Activated CD4-positive, alpha-beta T cell treated with anti-CD3 and anti-CD28 coated beads, Interleukin-2, Interleukin-4, amounts not matched to agents 100 ng/mL and 50 ng/mL, durations not matched to agents 16 hours and 8 hours (primary cell): ENCODE results near the gene TRIM60.
"Not testable (repeated sequence)": the region's sequence is repeated elsewhere in the genome, so short reads cannot be mapped to it uniquely, and the experiment has no call there.

Experiments
- DNase-seq: peaks from one replicate; pipeline ENCODE4 v3.0.0-alpha.2; 2020; ENCODE audit warnings: low spot score

The TRIM60 gene

DNA sequence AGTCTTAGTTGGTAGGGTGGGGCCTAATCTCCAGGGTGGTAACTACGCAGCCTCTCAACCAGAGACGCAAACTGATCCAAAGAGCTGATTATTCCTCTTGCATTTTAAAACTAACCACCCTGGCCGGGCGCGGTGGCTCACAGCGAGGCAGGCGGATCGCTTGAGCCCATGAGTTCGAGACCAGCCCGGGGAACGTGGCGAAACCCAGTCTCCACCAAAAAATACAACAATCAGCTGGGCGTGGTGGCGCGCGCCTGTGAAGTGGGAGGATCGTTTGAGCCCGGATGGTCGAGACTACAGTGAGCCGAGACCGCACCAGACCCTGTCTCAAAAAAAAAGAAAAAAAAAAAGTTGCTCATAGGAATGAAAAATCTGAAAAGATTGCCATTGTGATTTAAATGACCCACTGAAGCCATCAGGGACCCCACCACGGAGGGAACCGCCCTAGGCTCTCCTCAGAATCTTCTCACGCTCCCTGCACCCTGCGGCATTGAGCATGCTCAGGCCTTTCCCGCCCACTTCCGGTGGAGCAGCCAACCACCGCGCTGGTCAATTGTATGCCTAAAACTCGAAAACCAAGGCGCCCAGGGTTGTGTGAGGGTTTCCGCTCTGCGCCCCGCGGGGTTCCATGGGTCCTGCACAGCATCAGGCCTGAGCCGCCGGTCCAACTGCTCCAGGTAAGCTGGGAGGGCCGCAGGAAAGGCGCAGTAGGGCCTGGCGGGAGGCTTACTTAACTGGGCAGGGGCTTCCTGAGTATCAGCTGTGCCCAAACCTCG is at the start of gene TRIM60:
Gene TRIM60, plus strand, starts transcription at position 564 of the 776 bp plus-strand sequence. CDS start 8,074 bp downstream, outside the sequence.
- no peak for DNase-seq

DNA sequence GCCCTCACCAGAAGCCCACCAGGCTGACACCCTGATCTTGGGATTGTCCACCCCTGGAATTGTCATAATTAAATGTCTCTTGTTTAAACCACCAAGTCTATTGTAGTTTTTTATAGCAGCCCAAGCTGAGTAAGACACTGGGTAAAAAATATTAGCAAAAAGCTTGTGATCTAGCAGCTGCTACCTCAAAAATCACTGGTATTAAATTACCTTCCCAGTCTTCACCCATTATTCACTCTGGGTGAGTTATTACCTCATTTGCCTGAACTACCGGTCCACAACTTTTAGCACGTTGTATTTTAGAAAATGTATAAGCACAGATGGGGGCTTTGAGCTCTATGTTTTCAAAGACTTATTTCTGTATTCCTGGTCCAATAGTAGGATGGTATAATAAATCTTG is 42.3 kb upstream of the TRIM60 start:
- no peak for DNase-seq

DNA sequence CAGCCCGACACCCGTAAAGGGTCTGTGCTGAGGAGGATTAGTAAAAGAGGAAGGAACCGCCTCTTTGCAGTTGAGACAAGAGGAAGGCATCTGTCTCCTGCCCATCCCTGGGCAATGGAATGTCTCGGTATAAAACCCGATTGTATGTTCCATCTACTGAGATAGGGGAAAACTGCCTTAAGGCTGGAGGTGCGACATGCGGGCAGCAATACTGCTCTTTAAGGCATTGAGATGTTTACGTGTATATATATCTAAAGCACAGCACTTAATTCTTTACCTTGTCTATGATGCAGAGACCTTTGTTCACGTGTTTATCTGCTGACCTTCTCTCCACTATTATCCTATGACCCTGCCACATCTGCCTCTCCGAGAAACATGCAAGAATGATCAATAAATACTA is 41.0 kb upstream of the TRIM60 start:
- not testable (repeated sequence) for DNase-seq

DNA sequence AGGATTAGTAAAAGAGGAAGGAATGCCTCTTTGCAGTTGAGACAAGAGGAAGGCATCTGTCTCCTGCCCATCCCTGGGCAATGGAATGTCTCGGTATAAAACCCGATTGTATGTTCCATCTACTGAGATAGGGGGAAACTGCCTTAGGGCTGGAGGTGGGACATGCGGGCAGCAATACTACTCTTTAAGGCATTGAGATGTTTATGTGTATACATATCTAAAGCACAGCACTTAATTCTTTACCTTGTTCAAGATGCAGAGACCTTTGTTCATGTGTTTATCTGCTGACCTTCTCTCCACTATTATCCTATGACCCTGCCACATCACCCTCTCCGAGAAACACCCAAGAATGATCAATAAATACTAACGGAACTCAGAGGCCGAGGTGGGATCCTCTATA is 35.7 kb upstream of the TRIM60 start:
- DNase-seq = not testable (repeated sequence)

DNA sequence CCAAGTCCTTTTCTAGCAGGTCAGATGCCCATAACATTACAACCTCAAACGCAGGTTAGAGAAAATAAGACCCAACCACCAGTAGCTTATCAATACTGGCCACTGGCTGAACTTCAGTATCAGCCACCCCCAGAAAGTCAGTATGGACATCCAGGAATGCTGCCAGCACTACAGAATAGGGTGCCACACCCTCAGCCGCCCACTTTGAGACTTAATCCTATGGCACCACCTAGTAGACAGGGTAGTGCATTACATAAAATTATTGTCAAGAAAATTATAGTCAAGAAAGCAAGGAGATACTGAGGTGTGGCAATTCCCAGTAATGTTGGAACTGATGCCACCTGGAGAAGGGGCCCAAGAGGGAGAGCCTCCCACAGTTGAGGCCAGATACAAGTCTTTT is 34.5 kb upstream of the TRIM60 start:
- no peak for DNase-seq

DNA sequence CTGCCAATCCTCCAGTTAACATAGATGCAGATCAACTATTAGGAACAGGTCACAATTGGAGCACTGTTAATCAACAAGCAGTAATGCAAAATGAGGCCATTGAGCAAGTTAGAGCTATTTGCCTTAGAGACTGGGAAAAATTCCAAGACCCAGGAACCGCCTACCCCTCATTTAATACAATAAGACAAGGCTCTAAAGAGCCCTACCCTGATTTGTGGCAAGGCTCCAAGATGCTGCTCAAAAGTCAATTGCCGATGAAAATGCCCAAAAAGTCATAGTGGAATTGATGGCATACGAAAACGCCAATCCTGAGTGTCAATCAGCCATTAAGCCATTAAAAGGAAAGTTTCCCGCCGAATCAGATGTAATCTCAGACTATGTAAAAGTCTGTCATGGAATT is 33.9 kb upstream of the TRIM60 start:
- no peak for DNase-seq

DNA sequence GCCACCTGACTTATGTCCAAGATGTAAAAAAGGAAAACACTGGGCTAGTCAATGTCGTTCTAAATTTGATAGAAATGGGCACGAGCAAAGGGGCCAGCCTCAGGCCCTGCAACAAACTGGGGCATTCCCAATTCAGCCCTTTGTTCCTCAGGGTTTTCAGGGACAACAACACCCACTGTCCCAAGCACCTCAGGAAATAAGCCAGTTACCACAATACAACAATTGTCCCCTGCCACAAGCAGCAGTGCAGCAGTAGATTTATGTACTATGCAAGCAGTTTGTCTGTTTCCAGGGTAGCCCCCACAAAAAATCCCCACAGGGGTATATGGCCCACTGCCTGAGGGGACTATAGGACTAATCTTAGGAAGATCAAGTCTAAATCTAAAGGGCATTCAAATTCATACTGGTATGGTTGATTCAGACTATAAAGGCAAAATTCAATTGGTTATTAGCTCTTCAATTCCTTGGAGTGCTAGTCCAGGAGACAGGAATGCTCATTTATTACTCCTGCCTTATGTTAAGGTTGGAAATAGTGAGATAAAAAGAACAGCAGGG is 33.2 kb upstream of the TRIM60 start:
- not testable (repeated sequence) for DNase-seq

DNA sequence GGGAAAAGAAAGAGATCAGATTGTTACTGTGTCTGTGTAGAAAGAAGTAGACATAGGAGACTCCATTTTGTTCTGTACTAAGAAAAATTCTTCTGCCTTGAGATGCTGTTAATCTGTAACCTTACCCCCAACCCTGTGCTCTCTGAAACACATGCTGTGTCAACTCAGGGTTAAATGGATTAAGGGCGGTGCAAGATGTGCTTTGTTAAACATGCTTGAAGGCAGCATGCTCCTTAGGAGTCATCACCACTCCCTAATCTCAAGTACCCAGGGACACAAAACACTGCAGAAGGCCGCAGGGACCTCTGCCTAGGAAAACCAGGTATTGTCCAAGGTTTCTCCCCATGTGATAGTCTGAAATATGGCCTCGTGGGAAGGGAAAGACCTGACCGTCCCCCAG is 29.8 kb upstream of the TRIM60 start:
- not testable (repeated sequence) for DNase-seq

DNA sequence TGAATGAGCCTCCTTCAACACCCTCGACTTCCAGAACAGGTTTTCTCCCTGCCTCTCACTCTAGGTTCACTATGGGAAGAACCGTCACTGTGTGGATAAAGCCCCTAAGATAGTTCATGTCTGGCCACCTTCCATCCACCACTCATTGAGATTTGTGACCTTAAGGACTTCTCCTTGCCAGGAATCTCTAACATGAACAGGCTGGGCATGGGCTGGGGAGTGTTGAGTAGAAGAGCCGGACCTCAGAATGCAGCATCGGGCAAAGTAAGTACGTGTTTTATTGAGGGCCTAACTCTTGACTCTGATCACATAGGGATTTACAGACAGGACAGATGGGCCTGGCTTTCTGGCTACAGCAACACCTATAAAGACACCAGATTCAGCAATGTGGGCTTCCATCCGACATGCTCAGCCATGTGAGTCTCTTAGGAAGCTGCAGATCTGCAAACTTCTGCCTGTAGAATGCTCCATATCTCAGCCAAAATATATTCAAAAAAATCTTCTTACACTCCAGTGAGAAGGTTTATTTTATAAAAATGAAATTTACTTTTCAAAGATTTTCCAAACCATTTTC is 26.4 kb upstream of the TRIM60 start:
- DNase-seq = no peak

DNA sequence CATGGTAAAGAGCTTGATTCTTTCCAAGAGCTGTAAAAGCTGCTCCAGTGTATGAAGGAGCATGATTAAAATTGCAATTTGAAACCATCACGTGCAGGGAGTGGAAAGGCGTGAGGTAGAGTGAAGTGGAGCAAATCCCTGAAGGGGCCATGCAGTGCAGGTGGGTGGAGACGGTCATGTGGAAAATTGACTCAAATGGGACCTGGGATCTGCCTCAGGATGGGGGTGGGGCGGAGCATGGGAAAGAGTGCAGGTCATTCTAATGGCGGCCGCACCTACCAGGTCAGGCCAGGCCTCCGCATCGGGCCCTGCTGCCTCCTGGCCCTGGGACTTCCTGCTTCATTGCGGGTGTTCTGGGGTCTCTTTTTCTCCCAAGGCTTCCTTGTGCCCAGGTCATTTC is 25.3 kb upstream of the TRIM60 start:
- DNase-seq = no peak

DNA sequence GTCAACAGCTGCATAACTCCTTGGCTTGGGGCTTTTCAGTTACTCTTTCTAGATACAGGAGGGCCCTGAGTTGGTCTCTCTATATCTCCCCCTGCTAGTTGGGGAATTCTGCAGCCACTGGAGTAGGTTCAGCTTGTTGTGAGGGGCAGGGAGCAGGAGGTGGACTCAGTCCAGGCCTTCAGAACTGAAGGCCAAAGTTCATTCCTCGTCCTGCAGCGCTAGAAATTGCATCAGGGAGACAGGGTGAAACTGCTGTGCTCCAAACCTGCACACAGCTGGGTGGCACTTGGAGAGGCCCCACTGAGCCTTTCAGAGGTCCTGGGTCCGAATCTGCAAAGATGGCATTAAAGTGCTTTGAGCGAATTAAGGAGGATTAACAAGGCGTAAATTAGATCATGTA is 24.9 kb upstream of the TRIM60 start:
- DNase-seq = no peak

DNA sequence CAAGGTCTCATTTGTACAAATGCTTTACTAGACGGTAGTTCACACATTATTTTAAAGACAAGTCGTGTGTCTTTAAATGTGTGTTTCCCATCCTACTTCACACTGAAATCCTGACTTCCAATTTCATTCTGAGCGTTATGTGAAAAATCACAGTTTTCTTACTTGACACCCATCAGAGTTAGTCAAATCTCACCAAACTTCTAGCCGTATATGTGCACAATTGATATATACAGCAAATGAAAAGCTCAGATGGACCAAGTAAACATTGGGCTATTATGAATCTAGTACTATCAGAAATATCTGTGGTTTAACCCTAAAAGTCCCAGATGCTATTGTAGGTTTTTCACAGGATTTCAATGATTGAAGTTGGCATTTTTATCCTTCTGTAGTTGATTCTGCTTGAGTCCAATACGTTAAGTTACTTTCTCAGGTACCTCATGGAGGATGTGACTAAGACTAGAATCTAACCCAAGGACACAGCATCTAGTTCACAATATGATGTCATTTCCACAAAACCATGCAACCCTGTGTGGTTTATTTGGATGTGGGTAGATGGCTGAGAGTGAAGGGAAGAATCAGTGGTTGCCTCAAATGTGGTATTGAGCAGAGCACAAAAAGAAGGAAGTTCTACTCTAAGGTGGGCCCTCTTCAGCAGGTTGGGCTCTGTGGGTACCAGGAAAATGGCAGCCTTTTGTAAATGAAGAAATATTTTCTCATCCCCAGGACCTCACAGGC is 22.1 kb upstream of the TRIM60 start:
- DNase-seq = peak; percentile 72

DNA sequence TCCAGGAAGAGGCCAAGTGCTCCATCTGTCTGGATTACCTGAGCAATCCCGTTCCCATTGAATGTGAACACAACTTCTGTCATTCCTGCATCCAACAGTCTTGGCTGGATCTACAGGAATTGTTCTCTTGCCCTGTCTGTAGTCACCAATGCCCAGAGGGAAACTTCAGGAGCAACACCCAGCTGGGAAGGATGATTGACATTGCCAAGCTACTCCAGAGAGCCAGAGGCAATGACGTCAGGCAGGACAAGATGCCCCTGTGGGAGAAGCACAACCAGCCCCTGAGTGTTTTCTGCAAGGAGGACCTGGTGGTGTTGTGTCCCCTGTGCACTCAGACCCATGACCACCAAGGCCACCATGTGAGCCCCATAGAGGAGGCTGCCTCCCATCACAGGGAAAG is 21.3 kb upstream of the TRIM60 start:
- DNase-seq = no peak

DNA sequence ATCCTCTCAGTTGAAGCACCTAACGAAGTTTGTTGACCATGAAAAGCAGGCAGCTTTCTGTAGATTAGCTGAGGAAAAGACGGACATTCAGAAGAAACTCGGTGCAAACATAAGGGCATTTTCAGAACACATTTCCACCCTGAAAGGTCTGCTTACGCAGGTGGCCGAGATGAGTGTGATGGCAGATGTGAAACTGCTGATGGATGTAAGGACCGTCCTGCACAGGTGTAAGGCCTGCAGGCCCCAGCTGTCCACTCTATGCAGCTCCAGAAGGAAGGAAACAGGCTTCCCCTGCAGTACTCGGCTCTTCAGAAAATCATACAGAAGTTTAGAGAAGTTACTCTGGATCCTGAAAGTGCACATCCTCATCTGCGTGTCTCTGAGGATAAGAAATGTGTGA is 20.8 kb upstream of the TRIM60 start:
- DNase-seq = no peak

DNA sequence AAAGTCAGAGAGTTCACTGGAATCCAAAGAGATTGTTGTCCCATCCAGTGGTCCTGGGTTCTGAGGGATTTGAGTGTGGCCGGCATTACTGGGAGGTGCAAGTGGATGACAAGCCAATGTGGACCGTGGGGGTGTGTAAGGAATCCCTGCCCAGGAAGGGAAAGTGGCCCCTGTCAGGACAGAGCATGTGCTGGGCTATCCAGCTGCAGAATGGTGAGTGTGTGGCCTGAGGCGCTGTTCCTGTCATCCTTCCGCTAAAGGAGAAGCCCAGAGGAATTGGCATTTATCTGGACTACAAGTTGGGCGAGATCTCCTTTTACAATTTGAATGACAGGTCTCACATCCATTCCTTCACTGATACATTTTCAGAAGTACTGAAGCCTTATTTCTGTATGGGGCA is 20.4 kb upstream of the TRIM60 start:
- no peak for DNase-seq

DNA sequence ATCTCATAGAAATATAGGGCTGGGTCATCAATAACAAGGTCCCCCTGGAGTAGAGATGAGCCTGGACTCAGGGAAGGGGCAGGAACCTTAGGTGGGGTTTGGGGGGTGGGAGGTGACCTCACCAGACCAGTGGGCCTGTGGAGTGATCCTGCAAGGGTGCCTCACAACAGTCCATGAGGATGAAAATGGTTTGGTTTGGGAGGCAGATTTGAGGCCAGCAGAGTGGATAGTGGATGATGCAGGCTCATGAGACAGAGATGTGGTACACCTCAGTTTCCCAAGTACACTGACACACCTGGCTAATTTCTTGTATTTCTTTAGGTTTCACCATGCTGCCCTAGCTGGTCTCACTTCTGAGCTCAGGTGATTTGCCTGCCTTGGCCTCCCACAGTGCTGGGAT is 18.1 kb upstream of the TRIM60 start:
- no peak for DNase-seq

DNA sequence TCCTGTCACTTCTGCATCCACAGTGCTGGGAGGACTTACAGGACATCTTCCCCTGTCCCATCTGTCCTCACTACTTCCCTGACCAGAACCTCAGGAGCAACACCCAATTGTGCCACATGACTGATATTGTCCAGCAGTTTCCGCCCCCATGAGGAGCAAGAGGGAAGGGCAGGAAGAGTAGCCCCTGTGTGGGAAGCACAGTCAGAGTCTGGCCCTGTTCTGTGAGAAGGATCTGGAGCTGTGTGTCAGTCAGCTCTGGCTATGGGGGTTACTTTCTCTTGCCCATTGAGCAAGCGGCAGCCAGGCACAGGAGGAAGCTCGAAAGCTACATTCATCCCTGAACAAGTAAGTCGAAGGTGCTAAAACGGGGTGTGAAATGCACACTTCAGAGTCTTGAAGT is 14.8 kb upstream of the TRIM60 start:
- DNase-seq = peak; percentile 14

DNA sequence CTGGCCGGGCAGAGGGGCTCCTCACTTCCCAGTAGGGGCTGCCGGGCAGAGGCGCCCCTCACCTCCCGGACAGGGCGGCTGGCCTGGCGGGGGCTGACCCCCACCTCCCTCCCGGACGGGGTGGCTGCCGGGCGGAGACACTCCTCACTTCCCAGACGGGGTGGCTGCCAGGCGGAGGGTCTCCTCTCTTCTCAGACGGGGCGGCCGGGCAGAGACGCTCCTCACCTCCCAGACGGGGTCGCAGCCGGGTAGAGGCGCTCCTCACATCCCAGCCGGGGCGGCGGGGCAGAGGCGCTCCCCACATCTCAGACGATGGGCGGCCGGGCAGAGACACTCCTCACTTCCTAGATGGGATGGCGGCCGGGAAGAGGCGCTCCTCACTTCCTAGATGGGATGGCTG is 11.8 kb upstream of the TRIM60 start:
- not testable (repeated sequence) for DNase-seq

DNA sequence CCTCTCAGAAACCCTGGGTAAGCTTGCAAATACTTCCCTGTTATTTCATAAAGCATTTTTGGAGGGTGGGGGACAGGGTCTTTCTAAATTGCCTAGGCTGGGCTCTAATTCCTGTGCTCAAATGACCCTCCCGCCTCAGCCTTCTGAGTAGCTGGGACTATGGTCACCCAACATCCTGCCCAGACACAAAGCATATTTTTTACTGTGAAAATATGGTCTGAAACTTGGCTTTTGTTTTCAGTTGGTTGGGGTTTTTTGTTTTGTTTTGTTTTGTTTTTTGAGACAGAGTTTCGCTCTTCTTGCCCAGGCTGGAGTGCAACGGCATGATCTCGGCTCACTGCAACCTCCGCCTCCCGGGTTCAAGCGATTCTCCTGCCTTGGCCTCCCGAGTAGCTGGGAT is 6.0 kb upstream of the TRIM60 start:
- not testable (repeated sequence) for DNase-seq

DNA sequence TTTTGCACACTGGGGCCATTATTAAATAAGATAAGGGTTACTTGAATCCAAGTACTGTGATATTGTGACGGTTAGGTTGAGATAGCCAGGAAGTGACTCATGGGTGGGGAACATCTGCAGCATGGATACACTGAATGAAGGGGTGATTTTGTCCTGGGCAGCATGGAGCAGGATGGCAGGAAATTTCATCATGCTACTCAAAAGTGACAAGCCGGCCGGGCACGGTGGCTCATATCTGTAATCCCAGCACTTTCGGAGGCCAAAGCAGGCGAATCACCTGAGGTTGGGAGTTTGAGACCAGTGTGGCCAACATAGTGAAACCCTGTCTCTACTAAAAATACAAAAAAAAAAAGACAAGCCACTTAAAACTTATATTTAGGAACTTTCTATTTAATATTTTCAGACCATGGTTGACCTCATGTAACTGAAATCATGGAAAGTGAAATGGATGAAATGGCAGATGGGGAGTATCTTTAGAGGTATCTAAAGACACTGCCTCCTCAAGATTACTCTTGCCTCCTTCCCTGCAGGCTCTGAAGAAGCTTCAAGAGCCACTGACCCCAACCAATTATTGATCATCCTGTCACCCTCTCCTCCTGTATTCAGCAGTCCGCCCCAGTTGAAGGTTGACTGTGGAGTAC is 3.9 kb upstream of the TRIM60 start:
- no peak for DNase-seq

DNA sequence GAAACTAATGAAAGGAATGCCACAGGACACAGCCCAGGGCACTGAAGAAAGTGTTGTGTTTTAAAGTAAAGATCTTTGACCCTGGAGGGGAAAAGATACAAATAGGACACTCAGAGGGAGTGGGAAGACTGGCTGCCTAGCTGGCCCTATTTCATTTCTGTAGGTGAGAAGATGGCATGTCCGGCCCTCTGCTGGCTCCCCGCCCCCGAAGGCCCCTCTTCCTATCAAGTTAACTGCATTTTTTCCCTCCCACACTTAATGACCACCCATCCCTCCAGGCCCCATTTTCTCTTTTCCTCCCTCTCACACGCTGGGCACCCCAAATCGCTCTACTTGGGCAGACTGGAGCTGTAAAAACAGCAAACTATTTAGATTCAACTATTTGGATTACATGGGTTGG is 16.4 kb downstream of the TRIM60 start:
- no peak for DNase-seq

DNA sequence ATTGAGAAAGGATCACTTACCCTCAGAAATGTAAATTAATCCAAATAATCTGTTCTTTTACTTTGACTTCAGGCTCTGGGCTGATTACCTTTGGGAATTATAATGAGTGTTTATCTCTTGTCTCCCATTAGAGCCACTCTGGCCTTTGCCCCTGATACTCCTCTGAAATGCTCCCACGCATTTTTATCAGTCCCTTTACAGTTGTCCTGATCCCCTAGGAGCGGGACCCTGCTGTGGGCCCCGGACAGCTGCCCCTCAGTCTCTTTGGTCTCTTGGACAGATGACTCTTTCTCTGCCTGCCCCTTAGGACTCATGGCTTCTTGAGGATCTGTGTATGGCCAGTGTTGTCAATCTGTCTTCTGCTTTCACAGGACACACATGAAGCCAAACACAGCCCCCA is 20.8 kb downstream of the TRIM60 start:
- DNase-seq = no peak
